ENCODE measurements around the gene UBL7. TPM values are rescaled to one million over a fixed set of nuclear protein-coding genes. Genes with fewer than 3 reads are reported as not detected.
A peak's percentile ranks its signal among the peaks of the same experiment; 100 is the strongest.

The UBL7 gene
- total RNA-seq, 1 donor from 2014 or later = 50.1 TPM

- Mint-ChIP-seq H3K27me3 (ENCODE audit: low read depth) (no peaks in the 10 kb centered on the region), H3K36me3 (ENCODE audit: low read depth) (peaks cover 12% of the 10 kb centered on the region), H3K4me1 (no peaks in the 10 kb centered on the region), H3K9me3 (no peaks in the 10 kb centered on the region), H3K4me3 (no peak overlapping the region), H3K27ac (ENCODE audit: unreplicated experiment) (no peak overlapping the region)
- no peak for DNase-seq (ENCODE audit: low read depth, low spot score)
- TF ChIP-seq CTCF (conservative IDR thresholded peaks at IDR 0.05) = no peak
Observed at GRCh38 chr15:74504418-74504817, 43.5 kb upstream of the UBL7 start.

GRCh38 chr15:74502301-74502700, 41.3 kb upstream of the UBL7 start:
- Mint-ChIP-seq H3K4me1 (no peaks in the 10 kb centered on the region), H3K4me3 (no peak overlapping the region), H3K9me3 (no peaks in the 10 kb centered on the region), H3K36me3 (ENCODE audit: low read depth) (peaks cover 12% of the 10 kb centered on the region), H3K27ac (ENCODE audit: unreplicated experiment) (no peak overlapping the region), H3K27me3 (ENCODE audit: low read depth) (no peaks in the 10 kb centered on the region)
- DNase-seq (ENCODE audit: low read depth, low spot score) = no peak
- TF ChIP-seq CTCF (conservative IDR thresholded peaks at IDR 0.05) = no peak

GRCh38 chr15:74500401-74500800, 39.4 kb upstream of the UBL7 start:
- H3K4me3 Mint-ChIP-seq = no peak overlapping the region
- no peak for TF ChIP-seq CTCF (conservative IDR thresholded peaks at IDR 0.05)
- peaks cover 12% of the 10 kb centered on the region for H3K36me3 Mint-ChIP-seq (ENCODE audit: low read depth)
- no peaks in the 10 kb centered on the region for H3K9me3 Mint-ChIP-seq
- no peaks in the 10 kb centered on the region for H3K27me3 Mint-ChIP-seq (ENCODE audit: low read depth)
- no peak for DNase-seq (ENCODE audit: low read depth, low spot score)
- no peak overlapping the region for H3K27ac Mint-ChIP-seq (ENCODE audit: unreplicated experiment)
- H3K4me1 Mint-ChIP-seq = no peaks in the 10 kb centered on the region

- Mint-ChIP-seq H3K4me3 (no peak overlapping the region), H3K4me1 (no peaks in the 10 kb centered on the region), H3K27ac (ENCODE audit: unreplicated experiment) (no peak overlapping the region), H3K9me3 (no peaks in the 10 kb centered on the region), H3K27me3 (ENCODE audit: low read depth) (no peaks in the 10 kb centered on the region), H3K36me3 (ENCODE audit: low read depth) (peaks cover 9% of the 10 kb centered on the region)
- no peak for DNase-seq (ENCODE audit: low read depth, low spot score)
- TF ChIP-seq CTCF (conservative IDR thresholded peaks at IDR 0.05) = no peak
Observed at GRCh38 chr15:74499366-74499765, 38.4 kb upstream of the UBL7 start.

GRCh38 chr15:74497584-74497983, 36.6 kb upstream of the UBL7 start:
- H3K4me1 Mint-ChIP-seq = no peaks in the 10 kb centered on the region
- TF ChIP-seq CTCF (conservative IDR thresholded peaks at IDR 0.05) = no peak
- H3K9me3 Mint-ChIP-seq = no peaks in the 10 kb centered on the region
- no peak for DNase-seq (ENCODE audit: low read depth, low spot score)
- no peaks in the 10 kb centered on the region for H3K27me3 Mint-ChIP-seq (ENCODE audit: low read depth)
- H3K4me3 Mint-ChIP-seq = no peak overlapping the region
- peaks cover 2% of the 10 kb centered on the region for H3K36me3 Mint-ChIP-seq (ENCODE audit: low read depth)
- peak overlapping the region; percentile 3 for H3K27ac Mint-ChIP-seq (ENCODE audit: unreplicated experiment)

GRCh38 chr15:74496648-74497047, 35.7 kb upstream of the UBL7 start:
- Mint-ChIP-seq H3K4me3 (no peak overlapping the region), H3K4me1 (no peaks in the 10 kb centered on the region), H3K36me3 (ENCODE audit: low read depth) (peaks cover 2% of the 10 kb centered on the region), H3K27me3 (ENCODE audit: low read depth) (no peaks in the 10 kb centered on the region), H3K27ac (ENCODE audit: unreplicated experiment) (no peak overlapping the region), H3K9me3 (no peaks in the 10 kb centered on the region)
- no peak for TF ChIP-seq CTCF (conservative IDR thresholded peaks at IDR 0.05)
- DNase-seq (ENCODE audit: low read depth, low spot score) = no peak
